Lower leg skin (tissue), 4 donors: ENCODE data around the gene LYPD8. TPM values are rescaled to one million over a fixed set of nuclear protein-coding genes. Genes with fewer than 3 reads are reported as not detected.

Source experiments
- DNase-seq, 2 donors: peaks; one replicate each; pipeline ENCODE4 v3.0.0-alpha.2; 2019; ENCODE audit warnings: low spot score in 2 of 2
- H3K4me3 ChIP-seq: fragments of 200-600 bp; sonication (generic); 2 replicates; pipeline ENCODE4 v1.5.1; 2017; ENCODE audit warnings: mild to moderate bottlenecking, low read depth; ENCODE audit not compliant: poor library complexity, severe bottlenecking
- CTCF ChIP-seq, 3 donors: fragments of 450-650 bp; IDR thresholded peaks; one replicate each; pipeline ENCODE4 v1.5.1; 2016; ENCODE audit warnings: antibody characterized with exemption in 3 of 3, mild to moderate bottlenecking in 3 of 3, moderate library complexity in 2 of 3
- POLR2A ChIP-seq, 2 donors: fragments of 450-650 bp; IDR thresholded peaks; one replicate each; pipeline ENCODE4 v1.6.1; 2016 to 2017; ENCODE audit warnings: antibody characterized with exemption in 2 of 2, mild to moderate bottlenecking in 1 of 2, moderate library complexity in 1 of 2
- WGBS, 2 donors: methylation state at CpG; one replicate each; pipeline ENCODE4 v1.1.5; 2018; 5-methylcytosine and 5-hydroxymethylcytosine counted together
- intact Hi-C: fragments of 100-400 bp; cut with DNase I; formaldehyde crosslinking; loops from one replicate; pipeline ENCODE4 v1.15.0; 2023; ENCODE audit warnings: low total_unique reads
- total RNA-seq, 4 donors: library from RNA; depleted of rRNA; stranded (reverse); fragments of >200 nt; gene quantifications; one replicate each; pipeline ENCODE4 v1.1.0, GENCODE V29; 2016

Gene LYPD8
- total RNA-seq, 4 donors from 2014 or later = not detected

GRCh38 chr1:248703674-248704073, 51.9 kb downstream of the LYPD8 start:
- intact Hi-C loops = no loop called here
- no peak for DNase-seq
- TF ChIP-seq POLR2A (IDR thresholded peaks at IDR 0.05) (no peak), CTCF (IDR thresholded peaks at IDR 0.05) (no peak)
- H3K4me3 ChIP-seq = no peak overlapping the region
- WGBS, 2 donors = 75% methylated on average over 2 of the region's 2 CpGs

GRCh38 chr1:248702714-248703113, 52.8 kb downstream of the LYPD8 start, which contains the start of gene OR14I1:
OR14I1 (minus strand) TSS chr1:248702766.
- TF ChIP-seq CTCF (IDR thresholded peaks at IDR 0.05) (no peak), POLR2A (IDR thresholded peaks at IDR 0.05) (no peak)
- WGBS, 2 donors = 63 to 73% methylated on average over 1 of the region's 1 CpG
- intact Hi-C loops = no loop called here
- no peak for DNase-seq
- H3K4me3 ChIP-seq = no peak within 1 kb of the TSS

- no peak for TF ChIP-seq CTCF (IDR thresholded peaks at IDR 0.05)
- DNase-seq = no peak
- WGBS, 2 donors = 48 to 59% methylated on average over 1 of the region's 1 CpG
- intact Hi-C loops = no loop called here
- no peak overlapping the region for H3K4me3 ChIP-seq
These were observed 56.5 kb downstream of the LYPD8 start for GRCh38 chr1:248699099-248699498.

GRCh38 chr1:248697907-248698306, 57.7 kb downstream of the LYPD8 start:
- intact Hi-C loops = no loop called here
- no peak overlapping the region for H3K4me3 ChIP-seq
- 63 to 81% methylated on average over 6 of the region's 6 CpGs for WGBS, 2 donors
- no peak for DNase-seq
- TF ChIP-seq POLR2A (IDR thresholded peaks at IDR 0.05) (no peak), CTCF (IDR thresholded peaks at IDR 0.05) (no peak)

- DNase-seq = no peak
- 71 to 74% methylated on average over 3 of the region's 3 CpGs for WGBS, 2 donors
- TF ChIP-seq CTCF (IDR thresholded peaks at IDR 0.05) = no peak
- no peak for TF ChIP-seq POLR2A (IDR thresholded peaks at IDR 0.05)
- H3K4me3 ChIP-seq = no peak overlapping the region
- intact Hi-C loops = no loop called here
These were observed 58.8 kb downstream of the LYPD8 start for GRCh38 chr1:248696774-248697173.

GRCh38 chr1:248696261-248696660, 59.3 kb downstream of the LYPD8 start:
- intact Hi-C loops = no loop called here
- DNase-seq = no peak
- no peak overlapping the region for H3K4me3 ChIP-seq
- TF ChIP-seq POLR2A (IDR thresholded peaks at IDR 0.05) = no peak
- TF ChIP-seq CTCF (IDR thresholded peaks at IDR 0.05) = no peak
- WGBS, 2 donors = 68 to 74% methylated on average over 3 of the region's 3 CpGs
